Osteoblast (primary cell): ENCODE results near the gene SSRP1. TPM values are rescaled to one million over a fixed set of nuclear protein-coding genes. Genes with fewer than 3 reads are reported as not detected.
"Not testable (repeated sequence)": the region's sequence is repeated elsewhere in the genome, so short reads cannot be mapped to it uniquely, and the experiment has no call there.

ENCODE experiments used
- DNase-seq: peaks from one replicate; pipeline ENCODE4 v3.0.0; 2011; ENCODE audit warnings: low spot score, mixed read lengths; ENCODE audit not compliant: insufficient read length; ENCODE audit errors: missing footprints
- H2AFZ ChIP-seq: 2 replicates; pipeline ENCODE4 v1.6.0; 2011; ENCODE audit warnings: mild to moderate bottlenecking, low read length
- H3K27ac ChIP-seq: 2 replicates; pipeline ENCODE4 v1.5.1; 2011; ENCODE audit warnings: mild to moderate bottlenecking, low read depth, low read length, moderate library complexity
- H3K27me3 ChIP-seq: 2 replicates; pipeline ENCODE4 v1.6.0; 2012; ENCODE audit warnings: mild to moderate bottlenecking, control low read depth, inconsistent platforms, low read length, moderate library complexity; ENCODE audit not compliant: insufficient read depth
- H3K36me3 ChIP-seq: 2 replicates; pipeline ENCODE4 v1.5.1; 2011; ENCODE audit warnings: mild to moderate bottlenecking, low read length, control low read depth, moderate library complexity; ENCODE audit not compliant: insufficient read depth
- H3K4me1 ChIP-seq: 2 replicates; pipeline ENCODE4 v1.5.1; 2011; ENCODE audit warnings: mild to moderate bottlenecking, low read length, control low read depth, moderate library complexity; ENCODE audit not compliant: insufficient read depth
- H3K4me2 ChIP-seq: 2 replicates; pipeline ENCODE4 v1.6.0; 2011; ENCODE audit warnings: mild to moderate bottlenecking, low read length; ENCODE audit not compliant: insufficient read depth
- H3K4me3 ChIP-seq: fragments of 200-600 bp; sonication (generic); 3 replicates; pipeline ENCODE4 v1.5.1; 2012; ENCODE audit warnings: mild to moderate bottlenecking, low read length, inconsistent platforms; ENCODE audit not compliant: insufficient read depth
- H3K79me2 ChIP-seq: 2 replicates; pipeline ENCODE4 v1.6.0; 2012; ENCODE audit warnings: mild to moderate bottlenecking, low read length, control low read depth, inconsistent platforms; ENCODE audit not compliant: insufficient read depth
- H3K9me3 ChIP-seq: 2 replicates; pipeline ENCODE4 v1.5.1; 2011; ENCODE audit warnings: low read depth, low read length, control low read depth
- H4K20me1 ChIP-seq: 2 replicates; pipeline ENCODE4 v1.6.0; 2012; ENCODE audit warnings: mild to moderate bottlenecking, low read length, control low read depth; ENCODE audit not compliant: insufficient read depth
- total RNA-seq: library from RNA; depleted of rRNA; stranded (reverse); fragments of >200 nt; gene quantifications from 2 replicates; pipeline ENCODE4 v1.2.3, GENCODE V29; 2012
- TF ChIP-seq, protein P1 (sequence below): IDR thresholded peaks from 2 replicates; pipeline ENCODE4 v1.5.1; 2011; ENCODE audit warnings: mild to moderate bottlenecking, low read depth, low read length, moderate library complexity; ENCODE audit errors: extremely low read depth

Gene SSRP1
- total RNA-seq, 1 donor, result 55.4 TPM

DNA sequence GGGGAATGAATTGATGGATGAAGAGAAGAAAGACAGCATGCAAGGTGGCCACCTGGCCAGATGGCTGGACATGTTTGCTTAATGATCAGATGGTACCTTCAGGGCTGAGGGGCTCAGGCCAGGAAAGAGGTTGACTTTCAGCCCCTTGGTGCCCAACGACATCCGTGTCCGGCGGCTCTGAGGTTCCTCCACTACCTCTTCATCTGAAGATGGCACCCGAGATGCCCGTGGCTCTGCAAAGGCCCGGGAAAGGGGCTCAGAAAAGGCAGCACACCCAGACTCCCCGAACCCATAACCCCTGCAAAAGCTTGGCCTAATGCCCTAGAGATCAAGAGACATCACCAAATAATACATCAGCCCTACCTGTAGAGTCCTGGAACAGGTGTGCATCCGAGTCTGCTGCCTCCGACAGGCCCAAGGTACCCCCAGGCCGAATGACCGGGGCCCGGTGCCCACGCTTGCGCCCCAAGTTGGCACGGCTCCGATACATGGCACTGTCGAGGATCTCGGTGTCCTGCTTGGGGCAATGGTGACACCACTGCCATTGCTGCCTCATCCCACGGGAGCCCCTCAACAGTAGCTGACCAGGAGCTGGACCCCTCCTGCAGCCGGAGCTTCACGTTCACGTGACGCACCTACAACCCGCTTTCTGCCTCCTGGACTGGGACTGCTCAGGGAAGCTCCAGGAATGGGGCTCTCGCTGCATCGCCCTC is 33.8 kb downstream of the SSRP1 start:
- H4K20me1 ChIP-seq, result peaks cover 30% of the 10 kb centered on the region
- H2AFZ ChIP-seq, result no peak overlapping the region
- peaks cover 12% of the 10 kb centered on the region for H3K4me1 ChIP-seq
- H3K9me3 ChIP-seq, result no peaks in the 10 kb centered on the region
- DNase-seq, result peak; percentile 30
- H3K79me2 ChIP-seq, result peaks cover 32% of the 10 kb centered on the region
- no peak overlapping the region for H3K4me3 ChIP-seq
- no peaks in the 10 kb centered on the region for H3K27me3 ChIP-seq
- TF ChIP-seq, protein P1, sequence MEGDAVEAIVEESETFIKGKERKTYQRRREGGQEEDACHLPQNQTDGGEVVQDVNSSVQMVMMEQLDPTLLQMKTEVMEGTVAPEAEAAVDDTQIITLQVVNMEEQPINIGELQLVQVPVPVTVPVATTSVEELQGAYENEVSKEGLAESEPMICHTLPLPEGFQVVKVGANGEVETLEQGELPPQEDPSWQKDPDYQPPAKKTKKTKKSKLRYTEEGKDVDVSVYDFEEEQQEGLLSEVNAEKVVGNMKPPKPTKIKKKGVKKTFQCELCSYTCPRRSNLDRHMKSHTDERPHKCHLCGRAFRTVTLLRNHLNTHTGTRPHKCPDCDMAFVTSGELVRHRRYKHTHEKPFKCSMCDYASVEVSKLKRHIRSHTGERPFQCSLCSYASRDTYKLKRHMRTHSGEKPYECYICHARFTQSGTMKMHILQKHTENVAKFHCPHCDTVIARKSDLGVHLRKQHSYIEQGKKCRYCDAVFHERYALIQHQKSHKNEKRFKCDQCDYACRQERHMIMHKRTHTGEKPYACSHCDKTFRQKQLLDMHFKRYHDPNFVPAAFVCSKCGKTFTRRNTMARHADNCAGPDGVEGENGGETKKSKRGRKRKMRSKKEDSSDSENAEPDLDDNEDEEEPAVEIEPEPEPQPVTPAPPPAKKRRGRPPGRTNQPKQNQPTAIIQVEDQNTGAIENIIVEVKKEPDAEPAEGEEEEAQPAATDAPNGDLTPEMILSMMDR, result no peak
- H3K36me3 ChIP-seq, result peaks cover 71% of the 10 kb centered on the region
- H3K27ac ChIP-seq, result no peak overlapping the region
- H3K4me2 ChIP-seq, result no peak overlapping the region

DNA sequence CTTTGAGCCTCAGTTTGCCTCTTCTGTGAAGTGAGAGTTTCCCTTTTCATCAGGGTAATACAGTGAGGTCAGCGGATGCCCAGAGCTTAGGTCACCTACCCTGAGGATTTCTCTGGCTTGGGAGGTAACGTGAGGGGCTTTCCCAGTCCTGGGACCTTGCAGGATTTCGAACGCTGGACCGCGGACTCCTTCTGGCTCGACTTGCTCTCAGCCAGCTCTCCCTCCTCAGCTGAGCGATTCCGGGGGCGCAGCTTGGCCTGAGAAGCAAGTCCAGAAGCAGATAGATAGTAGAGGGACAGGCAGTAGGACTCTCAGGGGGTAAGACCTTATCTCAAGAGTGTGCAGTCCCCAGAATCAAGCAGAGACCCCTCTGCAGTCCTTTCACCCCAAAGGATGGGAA is 34.9 kb downstream of the SSRP1 start:
- TF ChIP-seq, protein P1, result no peak
- Histone ChIP-seq H3K27ac (no peak overlapping the region), H3K36me3 (peaks cover 71% of the 10 kb centered on the region), H3K27me3 (no peaks in the 10 kb centered on the region), H2AFZ (no peak overlapping the region), H4K20me1 (peaks cover 25% of the 10 kb centered on the region), H3K4me2 (no peak overlapping the region), H3K4me1 (peaks cover 11% of the 10 kb centered on the region), H3K79me2 (peaks cover 22% of the 10 kb centered on the region), H3K9me3 (no peaks in the 10 kb centered on the region), H3K4me3 (no peak overlapping the region)
- no peak for DNase-seq

DNA sequence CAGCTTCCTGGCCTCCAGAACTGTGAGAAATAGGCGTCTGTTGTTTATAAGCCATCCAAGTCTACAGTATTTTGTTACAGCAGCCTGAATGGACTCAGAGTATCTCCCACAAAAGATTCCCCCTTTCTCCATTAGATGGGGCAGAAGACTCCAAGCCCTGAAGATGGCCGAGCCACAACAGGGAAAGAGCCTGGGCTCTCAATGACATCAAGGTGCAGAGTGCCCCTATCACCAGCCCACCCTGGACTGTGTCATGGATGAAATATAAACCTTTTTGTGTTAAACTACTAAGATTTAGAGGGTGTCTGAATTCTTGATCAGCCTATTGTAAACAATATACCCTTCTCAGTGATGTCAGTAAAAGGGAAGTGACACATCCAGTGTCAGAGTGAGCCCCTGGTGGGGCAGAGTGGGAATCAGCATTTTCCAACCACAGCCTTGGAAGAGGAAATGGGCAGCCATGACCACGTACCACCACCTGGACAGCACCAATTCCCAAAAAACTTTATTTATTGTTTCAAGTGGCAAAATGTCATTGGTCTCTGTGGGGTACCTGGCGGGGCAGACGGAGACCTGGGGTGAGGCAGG is 36.4 kb downstream of the SSRP1 start:
- TF ChIP-seq, protein P1, result no peak
- Histone ChIP-seq H3K4me2 (no peak overlapping the region), H2AFZ (no peak overlapping the region), H3K9me3 (no peaks in the 10 kb centered on the region), H3K79me2 (peaks cover 9% of the 10 kb centered on the region), H3K27ac (no peak overlapping the region), H4K20me1 (peaks cover 14% of the 10 kb centered on the region), H3K36me3 (peaks cover 63% of the 10 kb centered on the region), H3K27me3 (no peaks in the 10 kb centered on the region), H3K4me3 (no peak overlapping the region), H3K4me1 (peaks cover 15% of the 10 kb centered on the region)
- DNase-seq, result peak; percentile 26

DNA sequence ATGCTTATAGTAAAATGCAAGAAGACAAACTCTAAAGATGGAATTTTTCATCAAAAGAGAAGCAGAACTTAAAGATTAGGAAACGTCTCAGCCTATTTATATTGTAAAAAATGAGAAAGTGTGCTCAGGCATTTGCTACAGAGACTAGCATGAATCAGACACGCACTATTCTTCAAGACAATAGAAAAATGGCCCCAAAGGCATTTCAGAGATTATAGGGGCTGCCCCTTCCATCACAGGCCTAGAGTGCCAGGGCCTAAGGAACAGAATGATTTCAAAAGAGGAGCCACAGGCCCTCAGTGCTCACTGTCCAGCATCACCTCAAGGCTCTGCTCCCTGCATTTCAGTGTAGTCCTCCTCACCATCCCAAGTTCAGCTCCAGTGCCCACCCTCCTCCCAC is 38.5 kb downstream of the SSRP1 start:
- Histone ChIP-seq H3K27me3 (no peaks in the 10 kb centered on the region), H2AFZ (no peak overlapping the region), H3K9me3 (no peaks in the 10 kb centered on the region), H3K36me3 (peaks cover 50% of the 10 kb centered on the region), H4K20me1 (peaks cover 2% of the 10 kb centered on the region), H3K4me1 (peaks cover 27% of the 10 kb centered on the region), H3K4me2 (no peak overlapping the region), H3K4me3 (no peak overlapping the region), H3K79me2 (no peaks in the 10 kb centered on the region), H3K27ac (no peak overlapping the region)
- TF ChIP-seq, protein P1, result no peak
- DNase-seq, result peak; percentile 10

DNA sequence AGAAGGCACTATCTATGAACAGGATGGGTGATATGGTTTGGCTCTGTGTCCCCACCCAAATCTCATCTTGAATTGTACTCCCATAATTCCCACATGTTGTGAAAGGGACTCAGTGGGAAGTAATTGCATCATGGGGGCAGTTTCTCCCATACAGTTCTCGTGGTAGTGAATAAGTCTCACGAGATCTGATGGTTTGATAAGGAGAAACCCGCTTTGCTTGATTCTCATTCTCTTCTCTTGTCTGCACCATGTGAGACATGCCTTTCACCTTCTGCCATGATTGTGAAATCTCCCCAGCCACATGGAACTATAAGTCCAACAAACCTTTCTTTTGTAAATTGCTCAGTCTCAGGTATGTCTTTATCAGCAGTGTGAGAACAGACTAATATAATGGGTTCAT is 39.5 kb downstream of the SSRP1 start:
- H3K79me2 ChIP-seq, DNase-seq, H3K27ac ChIP-seq, H3K27me3 ChIP-seq, H3K9me3 ChIP-seq, H4K20me1 ChIP-seq, H3K4me2 ChIP-seq, H2AFZ ChIP-seq, H3K4me3 ChIP-seq: not testable (repeated sequence)
- peaks cover 40% of the 10 kb centered on the region for H3K36me3 ChIP-seq
- peaks cover 27% of the 10 kb centered on the region for H3K4me1 ChIP-seq
